HEK293 (cell line): ENCODE data around the gene RBM22.

ENCODE experiments used
- CTCF ChIA-PET: fragments of 350-600 bp; formaldehyde crosslinking; extraction: SDS; loops from one replicate; lab custom pipeline; 2021; ENCODE audit warnings: antibody characterized with exemption; lab: Yijun Ruan, JAX
- POLR2A ChIA-PET: fragments of 300-600 bp; formaldehyde crosslinking; extraction: SDS; loops from one replicate; lab custom pipeline; 2020; ENCODE audit warnings: antibody characterized with exemption, inconsistent platforms; lab: Yijun Ruan, JAX
- H3K27ac ChIP-seq: fragments of 200-500 bp; sonication (Bioruptor generic); 2 replicates; pipeline ENCODE4 v1.5.1; 2014; ENCODE audit warnings: low read depth, low read length, control low read depth, inconsistent platforms; ENCODE audit errors: extremely low read depth
- H3K36me3 ChIP-seq, 2 experiments: fragments of 200-500 bp in 1 of 2; sonication (Bioruptor generic) in 1 of 2; 1 replicate in 1 of 2; 2 replicates in 1 of 2; pipeline ENCODE4 v1.5.1; 2014 to 2017; ENCODE audit warnings: inconsistent platforms in 2 of 2, low read length in 2 of 2; ENCODE audit not compliant: control insufficient read depth in 2 of 2, insufficient read depth in 1 of 2
- H3K4me1 ChIP-seq: fragments of 200-500 bp; sonication (Bioruptor generic); 2 replicates; pipeline ENCODE4 v1.5.1; 2014; ENCODE audit warnings: mild to moderate bottlenecking, low read length, inconsistent platforms; ENCODE audit not compliant: control insufficient read depth, insufficient read depth
- H3K4me3 ChIP-seq: 2 replicates; pipeline ENCODE4 v1.5.1; 2011; ENCODE audit warnings: low read depth, mild to moderate bottlenecking, control low read depth, low read length, moderate library complexity
- H3K9me3 ChIP-seq: fragments of 200-500 bp; sonication (Bioruptor generic); 2 replicates; pipeline ENCODE4 v1.5.1; 2014; ENCODE audit warnings: low read depth, low read length, inconsistent platforms; ENCODE audit not compliant: control insufficient read depth, insufficient read depth
- KLF1 ChIP-seq: fragments of 450-650 bp; formaldehyde crosslinking; IDR thresholded peaks from 2 replicates; pipeline ENCODE4 v1.5.1; 2016; ENCODE audit warnings: missing biosample characterization, missing genetic modification characterization
- KLF7 ChIP-seq: fragments of 450-650 bp; formaldehyde crosslinking; IDR thresholded peaks from 2 replicates; pipeline ENCODE4 v1.5.1; 2016; ENCODE audit warnings: missing biosample characterization, missing genetic modification characterization, borderline replicate concordance
- OSR2 ChIP-seq: fragments of 450-650 bp; formaldehyde crosslinking; IDR thresholded peaks from 2 replicates; pipeline ENCODE4 v1.5.1; 2016; ENCODE audit warnings: missing biosample characterization, missing genetic modification characterization
- OVOL3 ChIP-seq: fragments of 450-650 bp; formaldehyde crosslinking; IDR thresholded peaks from 2 replicates; pipeline ENCODE4 v1.5.1; 2016; ENCODE audit warnings: missing biosample characterization, missing genetic modification characterization
- SETDB1 ChIP-seq: IDR thresholded peaks from one replicate; pipeline ENCODE4 v1.6.1; 2017; ENCODE audit warnings: mild to moderate bottlenecking, low read length, moderate library complexity, mixed read lengths; ENCODE audit not compliant: insufficient read length
- YY1 ChIP-seq: fragments of 450-650 bp; formaldehyde crosslinking; IDR thresholded peaks from 2 replicates; pipeline ENCODE4 v1.5.1; 2018; ENCODE audit warnings: missing biosample characterization, missing genetic modification characterization
- ZBTB7A ChIP-seq: fragments of 450-650 bp; formaldehyde crosslinking; IDR thresholded peaks from 2 replicates; pipeline ENCODE4 v1.5.1; 2016; ENCODE audit warnings: low read depth, missing biosample characterization, missing genetic modification characterization
- ZNF138 ChIP-seq: fragments of 450-650 bp; formaldehyde crosslinking; IDR thresholded peaks from 2 replicates; pipeline ENCODE4 v1.5.1; 2016; ENCODE audit warnings: missing biosample characterization, missing genetic modification characterization, borderline replicate concordance
- ZNF157 ChIP-seq: fragments of 450-650 bp; formaldehyde crosslinking; IDR thresholded peaks from 2 replicates; pipeline ENCODE4 v1.5.1; 2016; ENCODE audit warnings: missing biosample characterization, missing genetic modification characterization
- ZNF174 ChIP-seq: fragments of 450-650 bp; formaldehyde crosslinking; IDR thresholded peaks from 2 replicates; pipeline ENCODE4 v1.5.0; 2017; ENCODE audit warnings: missing biosample characterization, mild to moderate bottlenecking, missing genetic modification characterization
- ZNF175 ChIP-seq: fragments of 450-650 bp; formaldehyde crosslinking; IDR thresholded peaks from 2 replicates; pipeline ENCODE4 v1.5.1; 2016; ENCODE audit warnings: missing biosample characterization, missing genetic modification characterization
- ZNF19 ChIP-seq: fragments of 450-650 bp; formaldehyde crosslinking; IDR thresholded peaks from 2 replicates; pipeline ENCODE4; 2016; ENCODE audit warnings: missing biosample characterization, missing genetic modification characterization, low read depth
- ZNF248 ChIP-seq: fragments of 450-650 bp; formaldehyde crosslinking; IDR thresholded peaks from 2 replicates; pipeline ENCODE4 v1.5.1; 2017; ENCODE audit warnings: missing biosample characterization, missing genetic modification characterization
- ZNF324 ChIP-seq: fragments of 450-650 bp; formaldehyde crosslinking; IDR thresholded peaks from 2 replicates; pipeline ENCODE4 v1.5.1; 2016; ENCODE audit warnings: missing biosample characterization, missing genetic modification characterization
- ZNF488 ChIP-seq: fragments of 450-650 bp; formaldehyde crosslinking; IDR thresholded peaks from 2 replicates; pipeline ENCODE4 v1.5.1; 2016; ENCODE audit warnings: missing biosample characterization, missing genetic modification characterization
- ZNF555 ChIP-seq: fragments of 450-650 bp; formaldehyde crosslinking; conservative IDR thresholded peaks from 2 replicates; pipeline ENCODE4 v1.5.1; 2017; ENCODE audit warnings: missing biosample characterization, mild to moderate bottlenecking, missing genetic modification characterization, inconsistent platforms
- ZNF561 ChIP-seq: fragments of 450-650 bp; IDR thresholded peaks from 2 replicates; pipeline ENCODE4 v1.5.1; 2018; ENCODE audit warnings: missing biosample characterization, missing genetic modification characterization, borderline replicate concordance
- ZNF629 ChIP-seq: fragments of 450-650 bp; formaldehyde crosslinking; IDR thresholded peaks from 2 replicates; pipeline ENCODE4 v1.5.1; 2017; ENCODE audit warnings: missing biosample characterization, missing genetic modification characterization
- ZNF639 ChIP-seq: fragments of 450-650 bp; formaldehyde crosslinking; IDR thresholded peaks from 2 replicates; pipeline ENCODE4 v1.5.1; 2016; ENCODE audit warnings: missing biosample characterization, missing genetic modification characterization
- ZNF645 ChIP-seq: fragments of 450-650 bp; formaldehyde crosslinking; IDR thresholded peaks from 2 replicates; pipeline ENCODE4; 2016; ENCODE audit warnings: missing biosample characterization, missing genetic modification characterization
- ZNF670 ChIP-seq: fragments of 450-650 bp; formaldehyde crosslinking; IDR thresholded peaks from 2 replicates; pipeline ENCODE4 v1.5.1; 2016; ENCODE audit warnings: missing biosample characterization, missing genetic modification characterization, low read depth
- ZNF677 ChIP-seq: fragments of 450-650 bp; IDR thresholded peaks from 2 replicates; pipeline ENCODE4 v1.5.0; 2018; ENCODE audit warnings: missing biosample characterization, mild to moderate bottlenecking, missing genetic modification characterization, moderate library complexity
- ZNF768 ChIP-seq: fragments of 450-650 bp; formaldehyde crosslinking; IDR thresholded peaks from 2 replicates; pipeline ENCODE4 v1.5.1; 2018; ENCODE audit warnings: missing biosample characterization, mild to moderate bottlenecking, missing genetic modification characterization
- ZNF776 ChIP-seq: fragments of 450-650 bp; formaldehyde crosslinking; IDR thresholded peaks from 2 replicates; pipeline ENCODE4 v1.5.0; 2017; ENCODE audit warnings: missing biosample characterization, missing genetic modification characterization, borderline replicate concordance
- ZSCAN18 ChIP-seq: fragments of 450-650 bp; formaldehyde crosslinking; IDR thresholded peaks from 2 replicates; pipeline ENCODE4 v1.5.1; 2016; ENCODE audit warnings: missing biosample characterization, missing genetic modification characterization
- TF ChIP-seq, protein P1 (sequence below): fragments of 450-650 bp; formaldehyde crosslinking; IDR thresholded peaks from 2 replicates; pipeline ENCODE4 v1.5.1; 2016; ENCODE audit warnings: missing biosample characterization, missing genetic modification characterization, borderline replicate concordance
- TF ChIP-seq, protein P2 (sequence below): fragments of 450-650 bp; formaldehyde crosslinking; IDR thresholded peaks from 2 replicates; pipeline ENCODE4 v1.5.1; 2016; ENCODE audit warnings: missing biosample characterization, missing genetic modification characterization

RBM22 gene

DNA sequence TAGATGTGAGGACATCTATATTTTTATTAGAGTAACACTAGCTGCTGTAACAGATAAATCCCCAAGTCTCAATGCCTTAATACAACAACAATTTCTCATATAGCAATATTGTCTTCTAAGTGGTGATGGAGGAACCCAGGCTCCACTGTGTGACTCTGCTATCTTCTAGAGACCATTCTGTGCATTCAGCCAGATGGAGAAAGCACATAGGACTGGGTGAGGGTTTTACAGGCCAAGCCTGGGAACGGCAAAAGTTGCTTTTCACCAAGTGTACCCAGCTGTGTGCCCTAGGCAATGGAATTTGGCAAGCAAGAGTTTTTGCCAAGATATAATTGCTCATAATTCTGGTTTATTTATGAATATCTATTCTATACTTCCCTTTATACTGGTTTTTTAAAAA is 11.7 kb downstream of the RBM22 start:
- H3K36me3 ChIP-seq: peaks cover 35 to 51% of the 10 kb centered on the region in 2 experiments
- no peak overlapping the region for H3K4me3 ChIP-seq
- CTCF ChIA-PET: no interaction called here
- TF ChIP-seq OSR2 (tag by site-specific recombination) (no peak), ZNF19 (no peak), ZNF138 (tag by site-specific recombination) (no peak), ZBTB7A (no peak), SETDB1 (no peak), ZNF555 (tag by site-specific recombination) (no peak), ZNF677 (tag by site-specific recombination) (no peak), ZNF776 (no peak), ZNF157 (tag by site-specific recombination) (no peak), ZNF324 (tag by site-specific recombination) (no peak), ZNF768 (no peak), ZNF629 (tag by site-specific recombination) (no peak), ZNF639 (tag by site-specific recombination) (no peak), KLF7 (tag by site-specific recombination) (no peak)
- TF ChIP-seq, protein P1, sequence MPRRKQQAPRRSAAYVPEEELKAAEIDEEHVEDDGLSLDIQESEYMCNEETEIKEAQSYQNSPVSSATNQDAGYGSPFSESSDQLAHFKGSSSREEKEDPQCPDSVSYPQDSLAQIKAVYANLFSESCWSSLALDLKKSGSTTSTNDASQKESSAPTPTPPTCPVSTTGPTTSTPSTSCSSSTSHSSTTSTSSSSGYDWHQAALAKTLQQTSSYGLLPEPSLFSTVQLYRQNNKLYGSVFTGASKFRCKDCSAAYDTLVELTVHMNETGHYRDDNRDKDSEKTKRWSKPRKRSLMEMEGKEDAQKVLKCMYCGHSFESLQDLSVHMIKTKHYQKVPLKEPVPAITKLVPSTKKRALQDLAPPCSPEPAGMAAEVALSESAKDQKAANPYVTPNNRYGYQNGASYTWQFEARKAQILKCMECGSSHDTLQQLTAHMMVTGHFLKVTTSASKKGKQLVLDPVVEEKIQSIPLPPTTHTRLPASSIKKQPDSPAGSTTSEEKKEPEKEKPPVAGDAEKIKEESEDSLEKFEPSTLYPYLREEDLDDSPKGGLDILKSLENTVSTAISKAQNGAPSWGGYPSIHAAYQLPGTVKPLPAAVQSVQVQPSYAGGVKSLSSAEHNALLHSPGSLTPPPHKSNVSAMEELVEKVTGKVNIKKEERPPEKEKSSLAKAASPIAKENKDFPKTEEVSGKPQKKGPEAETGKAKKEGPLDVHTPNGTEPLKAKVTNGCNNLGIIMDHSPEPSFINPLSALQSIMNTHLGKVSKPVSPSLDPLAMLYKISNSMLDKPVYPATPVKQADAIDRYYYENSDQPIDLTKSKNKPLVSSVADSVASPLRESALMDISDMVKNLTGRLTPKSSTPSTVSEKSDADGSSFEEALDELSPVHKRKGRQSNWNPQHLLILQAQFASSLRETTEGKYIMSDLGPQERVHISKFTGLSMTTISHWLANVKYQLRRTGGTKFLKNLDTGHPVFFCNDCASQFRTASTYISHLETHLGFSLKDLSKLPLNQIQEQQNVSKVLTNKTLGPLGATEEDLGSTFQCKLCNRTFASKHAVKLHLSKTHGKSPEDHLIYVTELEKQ (tag by site-specific recombination): no peak
- H3K4me1 ChIP-seq: peaks cover 3% of the 10 kb centered on the region
- POLR2A ChIA-PET: interaction anchor here (1.0 kb wide), 1 partner anchor 12 kb away, joined by 4 read pairs; the partner anchor contains the start of gene RBM22
- H3K9me3 ChIP-seq: no peaks in the 10 kb centered on the region
- no peak overlapping the region for H3K27ac ChIP-seq

- H3K27ac ChIP-seq: no peak overlapping the region
- H3K4me3 ChIP-seq: no peak overlapping the region
- ChIA-PET POLR2A (no interaction called here), CTCF (interaction anchor here (1.4 kb wide), 1 partner anchor 219 kb away, joined by 6 read pairs; no protein-coding TSS in a partner anchor)
- H3K36me3 ChIP-seq: no peaks in the 10 kb centered on the region; a peak in 1 of 3 replicates
- H3K4me1 ChIP-seq: no peaks in the 10 kb centered on the region
- H3K9me3 ChIP-seq: no peaks in the 10 kb centered on the region
- TF ChIP-seq ZNF488 (tag by site-specific recombination): no peak
- no peak for TF ChIP-seq ZNF174 (tag by site-specific recombination)
- TF ChIP-seq ZNF561 (tag by site-specific recombination): no peak
- no peak for TF ChIP-seq ZNF248 (tag by site-specific recombination)
- TF ChIP-seq ZNF629 (tag by site-specific recombination): no peak
- no peak for TF ChIP-seq ZSCAN18 (tag by site-specific recombination)
- no peak for TF ChIP-seq ZNF670 (tag by site-specific recombination)
- TF ChIP-seq, protein P2, sequence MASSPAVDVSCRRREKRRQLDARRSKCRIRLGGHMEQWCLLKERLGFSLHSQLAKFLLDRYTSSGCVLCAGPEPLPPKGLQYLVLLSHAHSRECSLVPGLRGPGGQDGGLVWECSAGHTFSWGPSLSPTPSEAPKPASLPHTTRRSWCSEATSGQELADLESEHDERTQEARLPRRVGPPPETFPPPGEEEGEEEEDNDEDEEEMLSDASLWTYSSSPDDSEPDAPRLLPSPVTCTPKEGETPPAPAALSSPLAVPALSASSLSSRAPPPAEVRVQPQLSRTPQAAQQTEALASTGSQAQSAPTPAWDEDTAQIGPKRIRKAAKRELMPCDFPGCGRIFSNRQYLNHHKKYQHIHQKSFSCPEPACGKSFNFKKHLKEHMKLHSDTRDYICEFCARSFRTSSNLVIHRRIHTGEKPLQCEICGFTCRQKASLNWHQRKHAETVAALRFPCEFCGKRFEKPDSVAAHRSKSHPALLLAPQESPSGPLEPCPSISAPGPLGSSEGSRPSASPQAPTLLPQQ: no peak
- TF ChIP-seq YY1 (tag by site-specific recombination): no peak
- TF ChIP-seq ZNF175 (tag by site-specific recombination): no peak
- TF ChIP-seq ZNF645 (tag by site-specific recombination): no peak
- no peak for TF ChIP-seq KLF1
- no peak for TF ChIP-seq OVOL3 (tag by site-specific recombination)
These were observed 24.3 kb downstream of the RBM22 start for GRCh38 chr5:150676578-150676977.
